H1 (cell line): Measurements from ENCODE around the gene APOL2. TPM values are rescaled to one million over a fixed set of nuclear protein-coding genes. Genes with fewer than 3 reads are reported as not detected.

ENCODE experiments used
- CTCF ChIA-PET: fragments of 300-600 bp; sonication (Branson Sonifier 250); formaldehyde crosslinking; loops from one replicate; lab custom pipeline; 2021; ENCODE audit not compliant: partially characterized antibody; lab: Charles Lee
- POLR2A ChIA-PET: fragments of 300-600 bp; sonication (Branson Sonifier 250); formaldehyde crosslinking; loops from one replicate; lab custom pipeline; 2021; ENCODE audit warnings: inconsistent platforms; ENCODE audit not compliant: partially characterized antibody; lab: Charles Lee
- DNase-seq, 2 experiments: peaks; one replicate each; pipeline versions ENCODE4 v3.0.0 to v3.0.0-alpha.2; 2010 to 2022; ENCODE audit warnings: low spot score in 2 of 2, low read depth in 1 of 2, mixed read lengths in 1 of 2
- FAIRE-seq: peaks from 2 replicates; lab custom pipeline; 2011; peaks lifted over from hg19 to GRCh38; lab: Jason Lieb, UNC
- H2AFZ ChIP-seq: 2 replicates; pipeline ENCODE4 v1.8.1; 2012; ENCODE audit warnings: low read length, inconsistent platforms
- H2AK5ac ChIP-seq: 2 replicates; pipeline ENCODE4 v1.6.1; 2013; ENCODE audit warnings: low read depth, low read length
- H2BK120ac ChIP-seq: replicated peaks from 2 replicates; pipeline ENCODE3; 2013; ENCODE audit warnings: low read depth, low read length, inconsistent platforms
- H2BK12ac ChIP-seq: 2 replicates; pipeline ENCODE4 v1.6.1; 2013; ENCODE audit warnings: low read depth, low read length
- H2BK15ac ChIP-seq: 2 replicates; pipeline ENCODE4 v1.6.1; 2013; ENCODE audit warnings: low read length
- H2BK20ac ChIP-seq: 2 replicates; pipeline ENCODE4 v1.6.1; 2013; ENCODE audit warnings: low read length
- H2BK5ac ChIP-seq: 2 replicates; pipeline ENCODE4 v1.6.1; 2013; ENCODE audit warnings: low read depth, low read length
- H3K14ac ChIP-seq: 2 replicates; pipeline ENCODE4 v1.6.1; 2013; ENCODE audit warnings: inconsistent platforms; ENCODE audit not compliant: insufficient read length
- H3K18ac ChIP-seq: 2 replicates; pipeline ENCODE4 v1.6.1; 2013; ENCODE audit warnings: low read length; ENCODE audit errors: extremely low read depth
- H3K23ac ChIP-seq: 2 replicates; pipeline ENCODE4 v1.6.1; 2013; ENCODE audit warnings: inconsistent platforms; ENCODE audit not compliant: insufficient read length
- H3K23me2 ChIP-seq: 2 replicates; pipeline ENCODE4 v1.6.1; 2013; ENCODE audit warnings: low read depth, low read length
- H3K27ac ChIP-seq: 2 replicates; pipeline ENCODE4 v1.6.1; 2011; ENCODE audit warnings: low read depth, low read length, inconsistent platforms
- H3K27me3 ChIP-seq, 4 experiments: replicated peaks in 1 of 4; 1 replicate in 1 of 4; 2 replicates in 3 of 4; pipeline versions ENCODE4 v1.6.1 to v1.8.1; 2011 to 2013; ENCODE audit warnings: low read length in 3 of 4, mild to moderate bottlenecking in 3 of 4, inconsistent platforms in 2 of 4, mixed read lengths in 2 of 4, moderate library complexity in 1 of 4; ENCODE audit not compliant: control insufficient read depth in 3 of 4, insufficient read depth in 3 of 4; ENCODE audit errors: extremely low read depth in 1 of 4
- H3K36me3 ChIP-seq, 4 experiments: 2 replicates each; pipeline versions ENCODE4 v1.6.1 to v1.8.1; 2011 to 2013; ENCODE audit warnings: mild to moderate bottlenecking in 4 of 4, low read length in 3 of 4, moderate library complexity in 2 of 4, control low read depth in 1 of 4, inconsistent platforms in 1 of 4; ENCODE audit not compliant: insufficient read depth in 4 of 4, control insufficient read depth in 2 of 4
- H3K4ac ChIP-seq: replicated peaks from 2 replicates; pipeline ENCODE3; 2013; ENCODE audit warnings: low read length, low read depth, mixed read lengths, inconsistent platforms; ENCODE audit not compliant: insufficient read length
- H3K4me1 ChIP-seq, 4 experiments: replicated peaks in 1 of 4; 1 replicate in 1 of 4; 2 replicates in 3 of 4; pipeline versions ENCODE4 v1.6.1 to v1.8.1; 2011 to 2013; ENCODE audit warnings: low read length in 3 of 4, inconsistent platforms in 2 of 4, mixed read lengths in 1 of 4; ENCODE audit not compliant: insufficient read depth in 4 of 4, control insufficient read depth in 3 of 4
- H3K4me2 ChIP-seq, 2 experiments: 2 replicates each; pipeline versions ENCODE4 v1.6.1 to v1.8.1; 2011 to 2013; ENCODE audit warnings: low read depth in 2 of 2, low read length in 2 of 2, control low read depth in 1 of 2, inconsistent platforms in 1 of 2, mild to moderate bottlenecking in 1 of 2; ENCODE audit not compliant: insufficient read depth in 1 of 2
- H3K4me3 ChIP-seq, 4 experiments: fragments of 200-600, 300-600 bp in 1 of 4; sonication (generic), shearing (Covaris generic), sonication (Bioruptor Twin) in 1 of 4; 2 replicates each; pipeline versions ENCODE4 v1.5.1 to v1.8.1; 2011 to 2016; ENCODE audit warnings: low read length in 4 of 4, low read depth in 3 of 4, control low read depth in 2 of 4, inconsistent platforms in 2 of 4, mild to moderate bottlenecking in 2 of 4, mixed read lengths in 1 of 4, moderate library complexity in 1 of 4; ENCODE audit not compliant: insufficient read depth in 2 of 4; ENCODE audit errors: extremely low read depth in 1 of 4
- H3K56ac ChIP-seq: replicated peaks from 2 replicates; pipeline ENCODE3; 2013; ENCODE audit warnings: low read depth, mild to moderate bottlenecking, mixed read lengths, low read length, inconsistent platforms; ENCODE audit not compliant: insufficient read length
- H3K79me1 ChIP-seq: 2 replicates; pipeline ENCODE4 v1.6.1; 2013; ENCODE audit warnings: low read depth, low read length, control low read depth
- H3K79me2 ChIP-seq, 2 experiments: 2 replicates each; pipeline versions ENCODE4 v1.6.1 to v1.8.1; 2012 to 2013; ENCODE audit warnings: low read length in 2 of 2, mild to moderate bottlenecking in 2 of 2, inconsistent platforms in 1 of 2; ENCODE audit not compliant: insufficient read depth in 2 of 2, control insufficient read depth in 1 of 2
- H3K9ac ChIP-seq, 4 experiments: replicated peaks in 1 of 4; 1 replicate in 1 of 4; 2 replicates in 3 of 4; pipeline versions ENCODE4 v1.6.1 to v1.8.1; 2011 to 2013; ENCODE audit warnings: low read depth in 3 of 4, low read length in 3 of 4, control low read depth in 2 of 4, mild to moderate bottlenecking in 2 of 4, moderate library complexity in 2 of 4, inconsistent platforms in 1 of 4; ENCODE audit errors: extremely low read depth in 1 of 4
- H3K9me3 ChIP-seq, 2 experiments: 2 replicates each; pipeline versions ENCODE4 v1.6.1 to v1.8.1; 2012 to 2013; ENCODE audit warnings: mild to moderate bottlenecking in 2 of 2, moderate library complexity in 2 of 2, control low read depth in 1 of 2, inconsistent platforms in 1 of 2, low read depth in 1 of 2, low read length in 1 of 2, mixed read lengths in 1 of 2; ENCODE audit not compliant: insufficient read depth in 2 of 2
- H4K20me1 ChIP-seq, 2 experiments: replicated peaks in 1 of 2; 2 replicates each; pipeline versions ENCODE3 to v1.8.1; 2011 to 2013; ENCODE audit warnings: inconsistent platforms in 2 of 2, low read length in 2 of 2, mild to moderate bottlenecking in 1 of 2; ENCODE audit not compliant: insufficient read depth in 2 of 2, control insufficient read depth in 1 of 2
- H4K5ac ChIP-seq: 2 replicates; pipeline ENCODE4 v1.6.1; 2013; ENCODE audit warnings: low read length, low read depth, mixed read lengths, inconsistent platforms; ENCODE audit not compliant: insufficient read length
- H4K8ac ChIP-seq: 2 replicates; pipeline ENCODE4 v1.8.0; 2013; ENCODE audit warnings: mild to moderate bottlenecking, moderate library complexity, low read length, inconsistent platforms; ENCODE audit not compliant: insufficient read depth; ENCODE audit errors: extremely low read depth
- H4K91ac ChIP-seq: replicated peaks from 2 replicates; pipeline ENCODE3; 2013; ENCODE audit warnings: low read length, mixed read lengths, inconsistent platforms; ENCODE audit not compliant: insufficient read length
- CBX5 ChIP-seq: fragments of 300-800, 300-1000 bp; sonication (generic); IDR thresholded peaks from 2 replicates; pipeline ENCODE4 v1.7.1; 2016; ENCODE audit warnings: antibody characterized with exemption, low read length, low read depth
- CREB1 ChIP-seq: IDR thresholded peaks from 2 replicates; pipeline ENCODE4 v1.6.1; 2012; ENCODE audit warnings: inconsistent platforms
- CTBP2 ChIP-seq: IDR thresholded peaks from 2 replicates; pipeline ENCODE4 v1.7.0; 2011; ENCODE audit warnings: borderline replicate concordance, mild to moderate bottlenecking, moderate library complexity, mixed read lengths, low read length; ENCODE audit not compliant: insufficient read depth, insufficient read length
- JUN ChIP-seq: IDR thresholded peaks from 2 replicates; pipeline ENCODE4 v1.6.1; 2011; ENCODE audit warnings: low read depth, mild to moderate bottlenecking, improper control_type of control experiment, low read length
- NRF1 ChIP-seq: IDR thresholded peaks from 2 replicates; pipeline ENCODE4 v1.6.1; 2011; ENCODE audit warnings: mild to moderate bottlenecking, low read depth, low read length, improper control_type of control experiment
- POLR2AphosphoS5 ChIP-seq: IDR thresholded peaks from 2 replicates; pipeline ENCODE4 v1.6.1; 2011; ENCODE audit warnings: low read depth, low read length
- RFX5 ChIP-seq: IDR thresholded peaks from 2 replicates; pipeline ENCODE4 v1.6.1; 2011; ENCODE audit warnings: low read depth, low read length, improper control_type of control experiment, borderline replicate concordance
- SAP30 ChIP-seq: fragments of 300-600 bp; sonication (generic); IDR thresholded peaks from 2 replicates; pipeline ENCODE4 v1.7.1; 2012; ENCODE audit warnings: low read length, moderate library complexity, mild to moderate bottlenecking, inconsistent platforms; ENCODE audit not compliant: insufficient read depth, insufficient replicate concordance
- TAF7 ChIP-seq: optimal IDR thresholded peaks from 2 replicates; pipeline ENCODE3; 2011; ENCODE audit warnings: low read depth, mild to moderate bottlenecking, inconsistent platforms, low read length, moderate library complexity, borderline replicate concordance
- TEAD4 ChIP-seq: IDR thresholded peaks from 2 replicates; pipeline ENCODE4 v1.6.1; 2012; ENCODE audit warnings: low read depth, low read length, inconsistent platforms, mixed read lengths
- YY1 ChIP-seq: IDR thresholded peaks from 2 replicates; pipeline ENCODE4 v1.6.1; 2011; ENCODE audit warnings: low read depth, mild to moderate bottlenecking, low read length
- WGBS, 2 experiments: shearing (Covaris generic) in 1 of 2; methylation state at CpG; one replicate each; pipeline versions ENCODE4 v1.1.6 to v1.1.7; 2013 to 2015; ENCODE audit warnings: low lambda C conversion rate in 2 of 2, mixed read lengths in 2 of 2, inconsistent platforms in 1 of 2, low coverage in 1 of 2, missing lambda C conversion rate in 1 of 2; ENCODE audit not compliant: insufficient replicate concordance in 2 of 2, insufficient coverage in 1 of 2, insufficient read length in 1 of 2; ENCODE audit errors: extremely low coverage in 1 of 2, missing lambda C conversion rate in 1 of 2; 5-methylcytosine and 5-hydroxymethylcytosine counted together
- polyA plus RNA-seq, 7 experiments: library from polyadenylated mRNA; depleted of rRNA in 3 of 7; stranded (reverse) in 5 of 7; unstranded in 2 of 7; fragments of >200 nt in 5 of 7; fragments of 200-250 nt in 2 of 7; gene quantifications; 1 replicate in 5 of 7; 2 replicates in 1 of 7; 4 replicates in 1 of 7; pipeline versions ENCODE4 v1.2.1 to v1.2.3, GENCODE V29; 2011 to 2013; ENCODE audit warnings: missing spikeins in 2 of 7, mixed read lengths in 2 of 7
- total RNA-seq: library from RNA; stranded (reverse); fragmentation: NEBNext Ultra II Directional; extraction: Animal tissue kit (Norgen Biotek cat#: 25700); gene quantifications from 2 replicates; pipeline ENCODE4 v1.2.1, GENCODE V29; 2021

The APOL2 gene
- total and polyA plus RNA-seq, 2 of the 8 experiments (the other 6 are each of a cell fraction or from before 2014, with no cell fraction given), result 8.1 to 11.0 TPM

DNA sequence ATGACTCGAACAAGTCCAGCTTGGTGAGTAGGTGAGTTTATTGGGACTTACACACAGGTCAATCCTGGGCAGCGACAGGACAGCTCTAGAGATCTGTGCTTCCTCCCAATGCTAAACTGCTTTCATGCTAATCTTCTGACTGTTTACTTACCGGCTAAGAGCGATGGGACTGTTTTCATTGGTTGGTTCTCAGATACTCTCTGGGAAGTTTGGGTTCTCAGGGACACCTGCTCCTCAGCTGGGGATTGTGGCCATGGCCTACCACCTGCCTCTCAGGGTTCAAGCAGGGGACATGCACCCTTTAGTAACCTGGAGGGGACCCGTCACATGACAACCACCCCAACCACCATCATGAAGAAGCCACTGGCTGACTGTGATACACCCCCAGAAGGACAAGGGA lies 13.1 kb downstream of the APOL2 start:
- H3K18ac ChIP-seq, result no peak overlapping the region
- no peak overlapping the region for H3K4me2 ChIP-seq
- no peak overlapping the region for H2AK5ac ChIP-seq
- ChIA-PET POLR2A (interaction anchor here (1.5 kb wide), 1 partner anchor 9 kb away, joined by 3 read pairs; no protein-coding TSS in a partner anchor), CTCF (interaction anchor here (0.6 to 1.5 kb wide), 9 partner anchors 10 to 60 kb away, joined by 3 to 4 read pairs (median 3); no protein-coding TSS in a partner anchor)
- H3K4me1 ChIP-seq, result peaks cover 0 to under 1% (median 0%) of the 10 kb centered on the region in 4 experiments; a peak in 1 of 7 replicates
- DNase-seq (no peak), FAIRE-seq (no peak)
- H3K23ac ChIP-seq, result no peak overlapping the region
- H3K56ac ChIP-seq, result no peak overlapping the region
- no peak overlapping the region for H2BK15ac ChIP-seq
- H2AFZ ChIP-seq, result no peak overlapping the region
- no peaks in the 10 kb centered on the region for H4K20me1 ChIP-seq
- H3K79me2 ChIP-seq, result no peaks in the 10 kb centered on the region
- H3K4me3 ChIP-seq, result no peak overlapping the region
- 91% methylated on average over 5 of the region's 5 CpGs; no CpG with 5 or more reads in 1 of the 2 experiments for WGBS, 2 experiments
- no peak overlapping the region for H3K9ac ChIP-seq
- H3K4ac ChIP-seq, result no peak overlapping the region
- no peaks in the 10 kb centered on the region for H3K23me2 ChIP-seq
- H3K79me1 ChIP-seq, result no peaks in the 10 kb centered on the region
- no peak overlapping the region for H4K8ac ChIP-seq
- H2BK12ac ChIP-seq, result no peak overlapping the region
- no peak overlapping the region for H2BK5ac ChIP-seq
- no peaks in the 10 kb centered on the region for H3K9me3 ChIP-seq
- H3K27ac ChIP-seq, result no peak overlapping the region
- H4K91ac ChIP-seq, result no peak overlapping the region
- no peak overlapping the region for H4K5ac ChIP-seq
- no peaks in the 10 kb centered on the region for H3K27me3 ChIP-seq
- H2BK120ac ChIP-seq, result no peak overlapping the region
- no peak overlapping the region for H2BK20ac ChIP-seq
- H3K36me3 ChIP-seq, result peaks cover 0 to 3% (median 0%) of the 10 kb centered on the region in 4 experiments; a peak in 3 of 8 replicates
- no peak overlapping the region for H3K14ac ChIP-seq
- TF ChIP-seq RFX5 (no peak), CTBP2 (no peak), TEAD4 (no peak), POLR2AphosphoS5 (no peak), YY1 (no peak), JUN (no peak), NRF1 (no peak), TAF7 (no peak), CREB1 (no peak), SAP30 (no peak), CBX5 (no peak)
